T-helper 17 cell (primary cell): ENCODE results near the gene NPLOC4. TPM values are rescaled to one million over a fixed set of nuclear protein-coding genes. Genes with fewer than 3 reads are reported as not detected.

Experiments used
- ATAC-seq: fragments of 150-1000 bp; cut with Tn5 transposase; 2 replicates; pipeline ENCODE4 v1.10.0; 2021; ENCODE audit warnings: mild to moderate bottlenecking, moderate library complexity
- DNase-seq, 3 donors: peaks; one replicate each; pipeline versions ENCODE4 v3.0.0 to v3.0.0-alpha.2; 2020 to 2021
- H3K9me3 ChIP-seq: one replicate; pipeline ENCODE4 v1.7.0; 2013; ENCODE audit warnings: low read length, mild to moderate bottlenecking; ENCODE audit not compliant: control insufficient read depth, poor library complexity, severe bottlenecking
- H3K27ac Mint-ChIP-seq: one replicate; pipeline ENCODE4 v1.8.0; 2022; ENCODE audit warnings: mild to moderate bottlenecking, moderate library complexity, mixed read lengths
- H3K27me3 Mint-ChIP-seq: one replicate; pipeline ENCODE4 v1.8.0; 2022; ENCODE audit warnings: mixed read lengths
- H3K36me3 Mint-ChIP-seq: one replicate; pipeline ENCODE4 v1.8.0; 2022; ENCODE audit warnings: low read depth, mixed read lengths
- H3K4me1 Mint-ChIP-seq: one replicate; pipeline ENCODE4 v1.8.0; 2022; ENCODE audit warnings: mild to moderate bottlenecking, mixed read lengths
- H3K4me3 Mint-ChIP-seq: one replicate; pipeline ENCODE4 v1.8.0; 2022; ENCODE audit warnings: mild to moderate bottlenecking, moderate library complexity, mixed read lengths
- total RNA-seq, 4 donors: library from RNA in 2 of 4; stranded (reverse) in 2 of 4; gene quantifications; one replicate each; pipeline ENCODE4 v1.2.3 and lab custom pipeline; 2022 to 2026

Gene NPLOC4
- total RNA-seq, 2 donors from 2014 or later = 76.0 to 84.1 TPM

DNA sequence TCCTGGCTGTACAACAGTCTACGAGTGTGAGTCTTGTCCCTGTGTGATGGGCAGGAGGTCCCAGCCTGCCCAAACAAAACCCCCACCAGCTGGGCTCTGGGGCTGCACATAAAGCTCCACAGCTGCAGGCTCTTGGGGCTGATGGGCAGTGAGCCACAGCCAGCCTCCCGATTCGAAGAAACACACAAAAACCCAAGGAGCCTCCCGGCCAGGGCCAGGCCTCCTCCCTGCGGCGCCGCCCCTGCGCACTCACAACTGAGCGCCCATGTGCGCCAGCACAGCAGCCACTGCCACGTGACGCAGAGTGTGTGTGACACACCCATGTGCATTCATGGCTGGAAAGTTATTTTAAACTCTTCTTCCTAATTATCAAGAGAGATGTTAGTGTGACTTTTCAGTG lies 54.2 kb downstream of the NPLOC4 start:
- Mint-ChIP-seq H3K4me3 (no peak overlapping the region), H3K36me3 (peaks cover 3% of the 10 kb centered on the region), H3K4me1 (peaks cover 10% of the 10 kb centered on the region), H3K27ac (no peak overlapping the region), H3K27me3 (no peaks in the 10 kb centered on the region)
- H3K9me3 ChIP-seq = no peaks in the 10 kb centered on the region
- ATAC-seq (no peak), DNase-seq (no peak)

DNA sequence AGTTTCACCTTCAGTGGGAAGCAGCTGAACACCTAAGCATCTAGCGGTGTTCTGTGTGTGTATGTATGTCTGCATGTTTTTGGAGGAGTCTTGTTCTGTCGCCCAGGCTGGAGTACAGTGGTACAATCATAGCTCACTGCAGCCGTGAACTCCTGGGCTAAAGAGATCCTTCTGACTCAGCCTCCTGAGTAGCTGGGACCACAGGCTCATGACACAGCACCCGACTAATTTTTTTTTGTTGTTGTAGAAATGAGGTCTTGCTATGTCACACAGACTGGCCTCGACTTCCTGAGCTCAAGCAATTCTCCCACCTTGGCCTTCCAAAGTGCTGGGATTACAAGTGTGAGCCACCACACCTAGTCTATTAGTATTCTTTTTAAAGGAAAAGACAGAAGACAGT lies 54.6 kb downstream of the NPLOC4 start:
- DNase-seq (no peak), ATAC-seq (no peak)
- Mint-ChIP-seq H3K4me1 (peaks cover 13% of the 10 kb centered on the region), H3K27ac (no peak overlapping the region), H3K27me3 (no peaks in the 10 kb centered on the region), H3K36me3 (peaks cover 3% of the 10 kb centered on the region), H3K4me3 (no peak overlapping the region)
- no peaks in the 10 kb centered on the region for H3K9me3 ChIP-seq

- Mint-ChIP-seq H3K27me3 (no peaks in the 10 kb centered on the region), H3K36me3 (peaks cover 3% of the 10 kb centered on the region), H3K27ac (peak overlapping the region; percentile 43), H3K4me1 (peaks cover 14% of the 10 kb centered on the region), H3K4me3 (no peak overlapping the region)
- ATAC-seq (no peak), DNase-seq (no peak)
- H3K9me3 ChIP-seq = no peaks in the 10 kb centered on the region
Measured at GRCh38 chr17:81581758-81582157, 55.2 kb downstream of the NPLOC4 start.

- DNase-seq (no peak), ATAC-seq (no peak)
- Mint-ChIP-seq H3K27ac (no peak overlapping the region), H3K27me3 (no peaks in the 10 kb centered on the region), H3K4me1 (peaks cover 14% of the 10 kb centered on the region), H3K36me3 (no peaks in the 10 kb centered on the region), H3K4me3 (no peak overlapping the region)
- no peaks in the 10 kb centered on the region for H3K9me3 ChIP-seq
Measured at GRCh38 chr17:81580481-81580880, 56.4 kb downstream of the NPLOC4 start.

DNA sequence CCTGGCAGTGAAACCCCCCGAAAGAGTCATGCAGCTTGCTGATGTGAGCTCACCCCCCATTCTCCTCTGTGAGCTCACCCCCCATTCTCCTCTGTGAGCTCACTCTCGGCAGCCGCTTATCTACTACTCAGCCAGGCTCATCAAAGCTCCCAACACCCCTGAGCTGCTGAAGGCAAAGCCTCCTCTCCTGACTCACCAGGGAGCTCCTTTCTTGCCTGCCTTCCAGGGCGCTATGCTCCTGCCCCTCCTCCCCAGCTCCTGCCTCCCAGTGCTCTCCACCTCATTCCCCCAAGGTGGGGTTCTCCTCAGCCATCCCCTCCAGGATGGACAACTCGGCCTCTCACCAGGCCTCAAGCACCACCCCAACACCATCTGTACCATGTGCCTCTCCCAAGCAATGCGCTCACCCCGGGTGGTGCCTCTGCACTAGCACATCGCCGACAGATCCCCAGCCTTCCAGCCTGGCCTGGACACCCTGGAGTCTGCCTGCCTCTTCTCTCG lies 57.0 kb downstream of the NPLOC4 start:
- no peaks in the 10 kb centered on the region for H3K9me3 ChIP-seq
- ATAC-seq (no peak), DNase-seq (no peak)
- Mint-ChIP-seq H3K4me3 (no peak overlapping the region), H3K27ac (peak overlapping the region; percentile 67), H3K4me1 (peaks cover 14% of the 10 kb centered on the region), H3K27me3 (no peaks in the 10 kb centered on the region), H3K36me3 (no peaks in the 10 kb centered on the region)

DNA sequence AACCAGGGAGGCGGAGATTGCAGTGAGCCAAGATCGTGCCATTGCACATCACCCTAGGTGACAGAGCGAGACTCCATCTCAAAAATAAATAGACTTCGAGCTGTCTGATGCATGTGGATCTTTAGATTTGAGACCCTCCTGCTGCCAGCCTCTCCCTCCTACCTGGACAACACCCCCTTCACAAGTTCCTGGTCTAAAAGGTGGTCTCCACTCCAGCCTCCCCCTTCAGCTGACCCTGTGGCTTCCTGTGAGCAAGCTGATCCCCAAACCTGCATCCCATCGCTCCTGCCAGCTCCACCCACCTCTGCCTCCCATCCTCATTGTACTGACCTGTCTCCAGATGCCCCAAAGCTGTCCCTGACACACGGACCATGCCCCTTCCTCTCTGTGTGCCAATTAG lies 57.6 kb downstream of the NPLOC4 start:
- peak overlapping the region; percentile 67 for H3K27ac Mint-ChIP-seq
- H3K27me3 Mint-ChIP-seq = no peaks in the 10 kb centered on the region
- H3K9me3 ChIP-seq = no peaks in the 10 kb centered on the region
- ATAC-seq = no peak
- H3K4me1 Mint-ChIP-seq = peaks cover 14% of the 10 kb centered on the region
- H3K4me3 Mint-ChIP-seq = no peak overlapping the region
- no peaks in the 10 kb centered on the region for H3K36me3 Mint-ChIP-seq
- no peak for DNase-seq

GRCh38 chr17:81578561-81579225 lies 58.2 kb downstream of the NPLOC4 start:
- ATAC-seq = no peak
- H3K36me3 Mint-ChIP-seq = no peaks in the 10 kb centered on the region
- peaks cover 14% of the 10 kb centered on the region for H3K4me1 Mint-ChIP-seq
- no peaks in the 10 kb centered on the region for H3K27me3 Mint-ChIP-seq
- no peak for DNase-seq
- no peak overlapping the region for H3K4me3 Mint-ChIP-seq
- no peaks in the 10 kb centered on the region for H3K9me3 ChIP-seq
- H3K27ac Mint-ChIP-seq = peak overlapping the region; percentile 91

DNA sequence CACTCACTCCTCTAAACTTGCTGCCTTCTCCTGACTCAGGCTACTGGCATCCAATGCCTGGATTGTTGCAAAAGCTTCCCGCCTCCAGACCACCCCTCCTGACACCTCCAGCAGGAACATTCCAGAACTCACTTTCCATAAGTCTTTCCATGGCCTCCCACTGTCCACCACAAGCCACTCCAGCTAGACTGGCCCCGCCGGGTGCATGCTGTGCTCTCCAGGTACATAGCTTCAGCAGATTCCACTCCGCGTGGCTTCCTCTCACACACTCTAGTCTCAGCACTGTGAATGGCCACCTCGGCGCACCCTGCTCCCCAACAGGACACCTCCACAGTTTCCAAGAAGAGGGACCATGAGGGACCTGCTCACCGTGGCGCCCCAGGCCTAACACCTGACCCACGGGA lies 58.9 kb downstream of the NPLOC4 start:
- Mint-ChIP-seq H3K36me3 (no peaks in the 10 kb centered on the region), H3K4me3 (no peak overlapping the region), H3K4me1 (peaks cover 14% of the 10 kb centered on the region), H3K27ac (peak overlapping the region; percentile 91), H3K27me3 (no peaks in the 10 kb centered on the region)
- DNase-seq (no peak), ATAC-seq (no peak)
- H3K9me3 ChIP-seq = no peaks in the 10 kb centered on the region

DNA sequence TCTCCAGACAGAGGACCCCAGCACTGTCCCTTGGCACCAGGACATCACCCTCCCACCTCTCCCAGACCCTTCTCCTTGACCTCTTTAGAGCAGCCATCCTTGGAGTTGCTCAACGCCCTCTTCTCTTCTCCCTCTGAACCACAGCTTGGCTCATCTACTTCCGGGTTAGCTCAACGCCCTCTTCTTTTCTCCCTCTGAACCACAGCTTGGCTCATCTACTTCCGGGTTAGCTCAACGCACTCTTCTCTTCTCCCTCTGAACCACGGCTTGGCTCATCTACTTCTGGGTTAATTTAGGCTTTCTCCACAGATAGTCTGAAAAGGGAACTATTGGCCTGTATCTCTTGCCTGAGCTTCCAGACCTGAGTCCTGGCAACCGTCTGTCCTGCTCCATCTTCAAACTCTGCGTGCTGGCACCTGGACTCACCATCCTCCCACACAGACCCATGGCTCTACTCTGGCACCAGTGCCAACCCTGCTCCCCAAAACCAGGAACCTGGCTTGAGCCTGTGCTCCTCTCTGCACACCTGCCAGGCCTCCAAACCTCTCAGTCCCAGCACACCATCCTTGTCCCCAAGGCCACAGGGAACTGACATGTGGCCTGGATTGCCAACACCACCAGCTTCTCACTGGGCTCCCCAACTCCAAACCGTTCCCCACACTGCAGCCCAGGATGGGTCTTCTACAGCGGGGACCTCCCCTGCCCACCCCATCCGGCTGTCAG lies 59.5 kb downstream of the NPLOC4 start:
- DNase-seq = no peak
- Mint-ChIP-seq H3K27me3 (no peaks in the 10 kb centered on the region), H3K4me1 (peaks cover 14% of the 10 kb centered on the region), H3K36me3 (no peaks in the 10 kb centered on the region), H3K4me3 (no peak overlapping the region), H3K27ac (peak overlapping the region; percentile 91)
- no peak for ATAC-seq
- no peaks in the 10 kb centered on the region for H3K9me3 ChIP-seq

GRCh38 chr17:81576621-81577277 lies 60.2 kb downstream of the NPLOC4 start:
- DNase-seq (no peak), ATAC-seq (no peak)
- no peak overlapping the region for H3K4me3 Mint-ChIP-seq
- no peaks in the 10 kb centered on the region for H3K9me3 ChIP-seq
- H3K27me3 Mint-ChIP-seq = no peaks in the 10 kb centered on the region
- peaks cover 14% of the 10 kb centered on the region for H3K4me1 Mint-ChIP-seq
- no peak overlapping the region for H3K27ac Mint-ChIP-seq
- H3K36me3 Mint-ChIP-seq = no peaks in the 10 kb centered on the region

DNA sequence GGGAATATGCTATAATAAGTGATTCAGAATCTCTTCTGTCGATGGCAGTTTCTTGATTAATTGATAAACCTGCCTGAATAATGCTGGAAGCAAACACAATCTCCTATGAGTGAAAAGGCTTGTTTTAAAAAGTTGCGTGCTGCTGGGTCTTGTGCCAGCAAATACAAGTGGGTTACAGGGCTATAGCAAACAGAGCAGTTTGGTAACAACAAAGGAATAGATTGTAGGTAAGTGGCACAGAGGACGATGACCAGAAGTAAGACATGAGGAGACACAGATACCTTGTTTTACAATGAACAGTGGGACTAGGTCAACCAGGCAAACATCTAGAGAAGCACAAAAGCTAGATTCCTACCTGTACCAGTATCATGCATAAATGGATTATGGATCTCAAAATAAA lies 61.1 kb downstream of the NPLOC4 start:
- ATAC-seq (no peak), DNase-seq (no peak)
- peaks cover 14% of the 10 kb centered on the region for H3K4me1 Mint-ChIP-seq
- H3K36me3 Mint-ChIP-seq = no peaks in the 10 kb centered on the region
- H3K4me3 Mint-ChIP-seq = no peak overlapping the region
- H3K27ac Mint-ChIP-seq = no peak overlapping the region
- no peaks in the 10 kb centered on the region for H3K9me3 ChIP-seq
- H3K27me3 Mint-ChIP-seq = no peaks in the 10 kb centered on the region

DNA sequence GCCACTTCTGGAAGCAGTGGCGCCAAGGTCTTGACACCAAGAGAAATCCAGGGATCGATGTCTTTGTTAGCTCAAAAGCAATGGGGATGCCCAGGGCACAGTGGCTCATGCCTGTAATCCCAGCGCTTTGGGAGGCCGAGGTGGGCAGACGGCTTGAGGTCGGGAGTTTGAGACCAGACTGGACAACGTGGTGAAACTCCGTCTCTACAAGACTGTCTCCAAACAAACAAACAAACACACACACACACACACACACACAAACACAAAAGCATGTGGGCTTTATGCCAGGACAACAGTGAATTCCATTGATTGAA lies 62.3 kb downstream of the NPLOC4 start:
- Mint-ChIP-seq H3K4me3 (no peak overlapping the region), H3K36me3 (no peaks in the 10 kb centered on the region), H3K27me3 (no peaks in the 10 kb centered on the region), H3K27ac (no peak overlapping the region), H3K4me1 (peaks cover 10% of the 10 kb centered on the region)
- no peak for DNase-seq
- ATAC-seq = no peak
- H3K9me3 ChIP-seq = no peaks in the 10 kb centered on the region

GRCh38 chr17:81573794-81574642 lies 62.9 kb downstream of the NPLOC4 start:
- Mint-ChIP-seq H3K36me3 (no peaks in the 10 kb centered on the region), H3K27me3 (no peaks in the 10 kb centered on the region), H3K4me3 (no peak overlapping the region), H3K27ac (no peak overlapping the region), H3K4me1 (peaks cover 8% of the 10 kb centered on the region)
- H3K9me3 ChIP-seq = no peaks in the 10 kb centered on the region
- ATAC-seq (no peak), DNase-seq (no peak)
